NCI-H460 (cell line): ENCODE results near the gene PARP11. TPM values are rescaled to one million over a fixed set of nuclear protein-coding genes. Genes with fewer than 3 reads are reported as not detected.

Experiments
- DNase-seq: peaks from one replicate; pipeline ENCODE4 v3.0.0-alpha.2; 2016; ENCODE audit warnings: low read depth; ENCODE audit errors: extremely low read depth
- total RNA-seq: library from RNA; depleted of rRNA; stranded (reverse); fragments of >200 nt; shearing (Covaris generic); gene quantifications from 2 replicates; pipeline ENCODE4 v1.2.3, GENCODE V29; 2014; rRNA removed

The PARP11 gene
- total RNA-seq, 1 experiment from 2014 or later = 4.1 TPM

- peak; percentile 38 for DNase-seq
Measured at GRCh38 chr12:3777206-3777809, 95.9 kb downstream of the PARP11 start.

GRCh38 chr12:3775385-3776035 is 97.7 kb downstream of the PARP11 start:
- no peak for DNase-seq

- DNase-seq = no peak
Measured at GRCh38 chr12:3772380-3772779, 100.8 kb downstream of the PARP11 start.

GRCh38 chr12:3771853-3772252 is 101.3 kb downstream of the PARP11 start:
- DNase-seq = no peak

GRCh38 chr12:3770891-3771290 is 102.3 kb downstream of the PARP11 start:
- DNase-seq = peak; percentile 18

GRCh38 chr12:3768911-3769447 is 104.2 kb downstream of the PARP11 start:
- DNase-seq = no peak

GRCh38 chr12:3761116-3761735 is 112.0 kb downstream of the PARP11 start:
- DNase-seq = no peak

- DNase-seq = no peak
Measured at GRCh38 chr12:3759878-3760277, 113.3 kb downstream of the PARP11 start.

Other genes with a start within 250 kb of the PARP11 start
- gene CRACR2A, start 120.3 kb downstream of the PARP11 start, total RNA-seq = 4.2 and 4.9 TPM in 2 replicates